ENCODE results near the gene SLC2A13.
A peak's percentile ranks its signal among the peaks of the same experiment; 100 is the strongest.
"Not testable (repeated sequence)": the region's sequence is repeated elsewhere in the genome, so short reads cannot be mapped to it uniquely, and the experiment has no call there.

The SLC2A13 gene

GRCh38 chr12:39931857-39932256 is 174.0 kb downstream of the SLC2A13 start:
- H3K4me3 ChIP-seq (ENCODE audit: control insufficient read depth, low read depth, low read length): no peak overlapping the region
- DNase-seq (ENCODE audit: low read depth): peak; percentile 42
- no peak for TF ChIP-seq CTCF (conservative IDR thresholded peaks at IDR 0.05; ENCODE audit: control insufficient read depth, insufficient read depth, low read depth, low read length)

GRCh38 chr12:39931231-39931630 is 174.7 kb downstream of the SLC2A13 start:
- TF ChIP-seq CTCF (conservative IDR thresholded peaks at IDR 0.05; ENCODE audit: control insufficient read depth, insufficient read depth, low read depth, low read length): no peak
- H3K4me3 ChIP-seq (ENCODE audit: control insufficient read depth, low read depth, low read length): no peak overlapping the region
- DNase-seq (ENCODE audit: low read depth): no peak

- no peak overlapping the region for H3K4me3 ChIP-seq (ENCODE audit: control insufficient read depth, low read depth, low read length)
- TF ChIP-seq CTCF (conservative IDR thresholded peaks at IDR 0.05; ENCODE audit: control insufficient read depth, insufficient read depth, low read depth, low read length): no peak
- DNase-seq (ENCODE audit: low read depth): no peak
Measured at GRCh38 chr12:39930101-39930500, 175.8 kb downstream of the SLC2A13 start.

GRCh38 chr12:39928181-39928899 is 177.5 kb downstream of the SLC2A13 start:
- DNase-seq (ENCODE audit: low read depth): no peak
- no peak for TF ChIP-seq CTCF (conservative IDR thresholded peaks at IDR 0.05; ENCODE audit: control insufficient read depth, insufficient read depth, low read depth, low read length)
- H3K4me3 ChIP-seq (ENCODE audit: control insufficient read depth, low read depth, low read length): no peak overlapping the region

- no peak for TF ChIP-seq CTCF (conservative IDR thresholded peaks at IDR 0.05; ENCODE audit: control insufficient read depth, insufficient read depth, low read depth, low read length)
- no peak for DNase-seq (ENCODE audit: low read depth)
- no peak overlapping the region for H3K4me3 ChIP-seq (ENCODE audit: control insufficient read depth, low read depth, low read length)
Measured at GRCh38 chr12:39923364-39923763, 182.5 kb downstream of the SLC2A13 start.

GRCh38 chr12:39922598-39922997 is 183.3 kb downstream of the SLC2A13 start:
- not testable (repeated sequence) for H3K4me3 ChIP-seq (ENCODE audit: control insufficient read depth, low read depth, low read length)
- peak; percentile 34 for DNase-seq (ENCODE audit: low read depth)

GRCh38 chr12:39920647-39921046 is 185.2 kb downstream of the SLC2A13 start:
- no peak for DNase-seq (ENCODE audit: low read depth)
- TF ChIP-seq CTCF (conservative IDR thresholded peaks at IDR 0.05; ENCODE audit: control insufficient read depth, insufficient read depth, low read depth, low read length): no peak
- no peak overlapping the region for H3K4me3 ChIP-seq (ENCODE audit: control insufficient read depth, low read depth, low read length)

All from fibroblast of mammary gland (primary cell).